K562 (cell line): ENCODE results near the gene SREBF1. TPM values are rescaled to one million over a fixed set of nuclear protein-coding genes. Genes with fewer than 3 reads are reported as not detected.

Source experiments
- ATAC-seq: fragments of 200-7000 bp; cut with Tn5 transposase; 3 replicates; pipeline ENCODE4 v1.9.1; 2020; ENCODE audit warnings: moderate library complexity
- BruUV-seq: library from RNA; stranded (reverse); fragments of 400-500 nt; replicated peaks from 2 replicates; lab custom pipeline; 2021; lab: Mats Ljungman, UMichigan
- CTCF ChIA-PET: fragments of 300-600 bp; formaldehyde crosslinking; extraction: SDS; loops from one replicate; lab custom pipeline; 2021; ENCODE audit warnings: low intra/inter-chr PET ratio; lab: Yijun Ruan, JAX
- POLR2A ChIA-PET: fragments of 300-600, 350-650 bp; sonication (Branson Sonifier 250); formaldehyde crosslinking; extraction: SDS; loops from one replicate; lab custom pipeline; 2021; ENCODE audit warnings: antibody characterized with exemption, inconsistent platforms; lab: Yijun Ruan, JAX
- DNase-seq, 4 experiments: peaks; one replicate each; pipeline versions ENCODE4 v3.0.0 to v3.0.0-alpha.2; 2011 to 2018; ENCODE audit warnings: low spot score in 3 of 4, mixed read lengths in 3 of 4; ENCODE audit errors: extremely low read depth in 1 of 4
- FAIRE-seq: peaks from 2 replicates; lab custom pipeline; 2011; peaks lifted over from hg19 to GRCh38; lab: Jason Lieb, UNC
- H2AFZ ChIP-seq: 2 replicates; pipeline ENCODE4 v1.6.0; 2011; ENCODE audit warnings: low read depth, low read length, control low read depth, inconsistent platforms
- H3K27ac ChIP-seq: fragments of 200-600 bp; 3 replicates; pipeline ENCODE4 v1.8.0; 2011; ENCODE audit warnings: low read depth, mild to moderate bottlenecking, control low read depth, inconsistent platforms, low read length, moderate library complexity, mixed read lengths; ENCODE audit errors: extremely low read depth
- H3K27me3 ChIP-seq, 2 experiments: fragments of 300-600 bp in 1 of 2; 2 replicates in 1 of 2; 3 replicates in 1 of 2; pipeline versions ENCODE4 v1.6.0 to v1.8.0; 2011; ENCODE audit warnings: inconsistent platforms in 2 of 2, low read length in 2 of 2, mild to moderate bottlenecking in 1 of 2, mixed read lengths in 1 of 2, moderate library complexity in 1 of 2; ENCODE audit not compliant: control insufficient read depth in 2 of 2, insufficient read depth in 2 of 2
- H3K36me3 ChIP-seq: fragments of 300-600 bp; 3 replicates; pipeline ENCODE4 v1.8.0; 2011; ENCODE audit warnings: mild to moderate bottlenecking, low read length, inconsistent platforms; ENCODE audit not compliant: control insufficient read depth, insufficient read depth
- H3K4me1 ChIP-seq, 2 experiments: fragments of 200-600 bp in 1 of 2; replicated peaks in 1 of 2; 2 replicates in 1 of 2; 3 replicates in 1 of 2; pipeline versions ENCODE4 v1.5.1 to v1.8.0; 2011; ENCODE audit warnings: inconsistent platforms in 2 of 2, low read length in 2 of 2, mild to moderate bottlenecking in 1 of 2, mixed read lengths in 1 of 2, moderate library complexity in 1 of 2; ENCODE audit not compliant: control insufficient read depth in 2 of 2, insufficient read depth in 2 of 2
- H3K4me2 ChIP-seq: 2 replicates; pipeline ENCODE4 v1.6.1; 2011; ENCODE audit warnings: low read length, control low read depth, inconsistent platforms, mixed read lengths; ENCODE audit not compliant: insufficient read depth
- H3K4me3 ChIP-seq: fragments of 200-600 bp; sonication (generic), shearing (Covaris generic); 2 replicates; pipeline ENCODE4 v1.5.1; 2016; ENCODE audit warnings: control low read depth, inconsistent platforms
- H3K79me2 ChIP-seq: fragments of 200-600 bp; 3 replicates; pipeline ENCODE4 v1.8.0; 2011; ENCODE audit warnings: low read length, inconsistent platforms; ENCODE audit not compliant: control insufficient read depth, insufficient read depth
- H3K9ac ChIP-seq, 2 experiments: 2 replicates each; pipeline versions ENCODE4 v1.6.0 to v1.6.1; 2011; ENCODE audit warnings: low read depth in 2 of 2, low read length in 2 of 2, control low read depth in 1 of 2, inconsistent platforms in 1 of 2, mild to moderate bottlenecking in 1 of 2, mixed read lengths in 1 of 2; ENCODE audit not compliant: insufficient read depth in 1 of 2
- H3K9me1 ChIP-seq: one replicate; pipeline ENCODE4 v1.6.0; 2011; ENCODE audit warnings: inconsistent platforms, mild to moderate bottlenecking, low read length, moderate library complexity; ENCODE audit not compliant: control insufficient read depth, insufficient read depth
- H3K9me3 ChIP-seq: replicated peaks from 2 replicates; pipeline ENCODE4 v1.5.1; 2011; ENCODE audit warnings: low read depth, low read length, inconsistent platforms; ENCODE audit not compliant: control insufficient read depth, insufficient read depth
- H4K20me1 ChIP-seq: replicated peaks from 2 replicates; pipeline ENCODE4 v1.6.1; 2011; ENCODE audit warnings: low read length, inconsistent platforms, mixed read lengths; ENCODE audit not compliant: control insufficient read depth, insufficient read depth
- BCOR ChIP-seq: fragments of 450-650 bp; IDR thresholded peaks from 2 replicates; pipeline ENCODE4 v1.6.1; 2016
- BRD4 ChIP-seq: fragments of 200-600 bp; sonication (generic); IDR thresholded peaks from 2 replicates; pipeline ENCODE4 v1.6.1; 2017; ENCODE audit warnings: inconsistent platforms
- CAMTA2 ChIP-seq: fragments of 250-450 bp; sonication (Bioruptor Pico); conservative IDR thresholded peaks from 2 replicates; pipeline ENCODE4 v1.5.1; 2022
- EP300 ChIP-seq: IDR thresholded peaks from 2 replicates; pipeline ENCODE4 v1.6.1; 2012; ENCODE audit warnings: low read length, improper control_type of control experiment
- HIVEP1 ChIP-seq: fragments of 250-450 bp; sonication (Bioruptor Pico); IDR thresholded peaks from 2 replicates; pipeline ENCODE4 v1.4.0; 2020; ENCODE audit warnings: mild to moderate bottlenecking
- HNRNPL ChIP-seq: fragments of 200-400 bp; formaldehyde crosslinking; IDR thresholded peaks from 2 replicates; pipeline ENCODE4 v1.6.1; 2017; ENCODE audit warnings: low read depth, mild to moderate bottlenecking, low read length
- MAZ ChIP-seq, 2 experiments: fragments of 450-650 bp in 1 of 2; sonication (generic) in 1 of 2; formaldehyde crosslinking; IDR thresholded peaks in 1 of 2; conservative IDR thresholded peaks in 1 of 2; 2 replicates each; pipeline versions ENCODE4 v1.4.0 to v1.5.0; 2020; ENCODE audit warnings: mild to moderate bottlenecking in 1 of 2, missing genetic modification reagents in 1 of 2
- MBD2 ChIP-seq: sonication (generic); IDR thresholded peaks from 2 replicates; pipeline ENCODE4 v1.6.1; 2016; ENCODE audit warnings: low read depth, borderline replicate concordance
- MCM2 ChIP-seq: fragments of 450-650 bp; IDR thresholded peaks from 2 replicates; pipeline ENCODE4 v1.6.1; 2017; ENCODE audit warnings: low read depth, mild to moderate bottlenecking
- MTF1 ChIP-seq: fragments of 250-450 bp; sonication (Bioruptor Pico); IDR thresholded peaks from 2 replicates; pipeline ENCODE4 v1.9.0; 2021; ENCODE audit warnings: moderate library complexity, mild to moderate bottlenecking, inconsistent platforms, borderline replicate concordance
- POLR2G ChIP-seq: fragments of 200-400 bp; formaldehyde crosslinking; IDR thresholded peaks from 2 replicates; pipeline ENCODE4 v1.6.1; 2017; ENCODE audit warnings: low read depth, mild to moderate bottlenecking, antibody characterized with exemption, low read length, moderate library complexity
- PREB ChIP-seq: sonication (generic); formaldehyde crosslinking; IDR thresholded peaks from 2 replicates; pipeline ENCODE4 v1.8.1; 2023; ENCODE audit warnings: mild to moderate bottlenecking, missing genetic modification reagents
- RBFOX2 ChIP-seq: fragments of 200-400 bp; formaldehyde crosslinking; IDR thresholded peaks from 2 replicates; pipeline ENCODE4 v1.6.1; 2017; ENCODE audit warnings: low read depth, mild to moderate bottlenecking, low read length, moderate library complexity
- RBM25 ChIP-seq: fragments of 200-400 bp; formaldehyde crosslinking; IDR thresholded peaks from 2 replicates; pipeline ENCODE4 v1.6.1; 2018; ENCODE audit warnings: low read length, low read depth, moderate library complexity; ENCODE audit not compliant: severe bottlenecking
- SLC30A9 ChIP-seq: fragments of 250-450 bp; sonication (Bioruptor Pico); IDR thresholded peaks from 2 replicates; pipeline ENCODE4 v1.8.0; 2022; ENCODE audit warnings: mild to moderate bottlenecking, moderate library complexity
- TFE3 ChIP-seq: fragments of 450-650 bp; formaldehyde crosslinking; IDR thresholded peaks from 2 replicates; pipeline ENCODE4 v1.4.0; 2020; ENCODE audit warnings: mild to moderate bottlenecking, mixed read lengths
- THAP12 ChIP-seq: fragments of 250-450 bp; sonication (Bioruptor Pico); IDR thresholded peaks from 2 replicates; pipeline ENCODE4 v1.9.0; 2021; ENCODE audit warnings: mild to moderate bottlenecking, inconsistent platforms
- ZEB2 ChIP-seq: fragments of 450-650 bp; IDR thresholded peaks from 2 replicates; pipeline ENCODE4 v1.6.1; 2016
- ZNF263 ChIP-seq: sonication (generic); formaldehyde crosslinking; IDR thresholded peaks from 2 replicates; pipeline ENCODE4 v1.8.0; 2022; ENCODE audit warnings: mild to moderate bottlenecking, missing genetic modification reagents, borderline replicate concordance
- WGBS: fragments of 100-300 bp; shearing (Covaris generic); methylation state at CpG from one replicate; pipeline ENCODE4 v1.1.6; 2016; ENCODE audit warnings: low coverage, mixed read lengths; ENCODE audit not compliant: insufficient coverage; ENCODE audit errors: missing lambda C conversion rate; 5-methylcytosine and 5-hydroxymethylcytosine counted together
- in situ Hi-C: fragments of 300-500 bp; cut with MboI; formaldehyde crosslinking; loops from 4 replicates; pipeline ENCODE4 v1.15.0; 2018; ENCODE audit warnings: inconsistent platforms, mixed read lengths
- intact Hi-C: fragments of 100-400 bp; cut with micrococcal nuclease; formaldehyde crosslinking; loops from 2 replicates; pipeline ENCODE4 v1.14.2; 2022
- polyA plus RNA-seq, 8 experiments: library from polyadenylated mRNA; depleted of rRNA in 4 of 8; stranded (reverse) in 5 of 8; unstranded in 3 of 8; fragments of >200 nt; fragmentation: Nextera tagmentation in 2 of 8; fragmentation: Illumina TruSeq in 1 of 8; extraction: Ambion mirVana in 2 of 8; extraction: Trizol in 1 of 8; gene quantifications; 2 replicates each; pipeline versions ENCODE4 v1.2.1 to v1.2.3, GENCODE V29; 2011 to 2014; ENCODE audit warnings: inconsistent platforms in 1 of 8, missing spikeins in 1 of 8
- total RNA-seq, 7 experiments: library from RNA; depleted of rRNA in 6 of 7; stranded (reverse); fragments of >200 nt in 6 of 7; fragmentation: Illumina TruSeq in 2 of 7; extraction: Trizol in 2 of 7; gene quantifications; 2 replicates each; pipeline versions ENCODE4 v1.2.1 to v1.2.3, GENCODE V29; 2011 to 2021; ENCODE audit warnings: low replicate concordance in 1 of 7

SREBF1 gene
- total and polyA plus RNA-seq, 9 of the 15 experiments (the other 6 are each of a cell fraction or from before 2014, with no cell fraction given): 1.6 to 169 (median 69.4) TPM

- in situ Hi-C loops (loop anchor here (5.0 kb wide), 1 partner anchor 41 kb away; no protein-coding TSS in a partner anchor), intact Hi-C loops (no loop called here)
- no peak for ATAC-seq
- Histone ChIP-seq H4K20me1 (peaks cover 38% of the 10 kb centered on the region), H3K27me3 (no peaks in the 10 kb centered on the region), H3K79me2 (peaks cover 42% of the 10 kb centered on the region), H3K4me1 (peaks cover 39 to 95% of the 10 kb centered on the region in 2 experiments), H3K9me1 (peaks cover 4% of the 10 kb centered on the region), H3K4me3 (no peak overlapping the region), H3K9ac (peak overlapping the region in 1 of 2 experiments; percentile 52; a peak in 2 of 4 replicates), H3K4me2 (no peak overlapping the region), H3K9me3 (no peaks in the 10 kb centered on the region), H2AFZ (no peak overlapping the region), H3K27ac (no peak overlapping the region), H3K36me3 (peaks cover 97% of the 10 kb centered on the region; the same call in 2 of the 3 replicates)
- no TSS peak for BruUV-seq
- no peak for FAIRE-seq
- POLR2A ChIA-PET: interaction anchor here (0.9 to 1.9 kb wide), 3 partner anchors 9 to 11 kb away, joined by 4 to 7 read pairs (median 4); no protein-coding TSS in a partner anchor
- WGBS: 95% methylated on average over 18 of the region's 22 CpGs
- CTCF ChIA-PET: no interaction called here
- DNase-seq: no peak
- TF ChIP-seq CAMTA2 (CRISPR knock-in tag) (no peak), ZEB2 (no peak), BCOR (no peak), POLR2G (peak; percentile 27), HNRNPL (no peak), BRD4 (no peak), PREB (CRISPR knock-in tag) (no peak), EP300 (no peak), HIVEP1 (CRISPR knock-in tag) (no peak), THAP12 (no peak), SLC30A9 (CRISPR knock-in tag) (no peak), MCM2 (no peak), MBD2 (no peak), TFE3 (CRISPR knock-in tag) (no peak), RBM25 (no peak), ZNF263 (CRISPR knock-in tag) (peak; percentile 61; the same call in 1 of the 2 replicates), RBFOX2 (peak; percentile 8), MAZ (CRISPR knock-in tag; conservative IDR thresholded peaks at IDR 0.05 in 1 of 2, IDR thresholded peaks at IDR 0.05 in 1 of 2) (no peak), MTF1 (CRISPR knock-in tag) (no peak)
Measured at GRCh38 chr17:17816240-17816814, 20.5 kb downstream of the SREBF1 start.
